Osteocyte (in vitro differentiated cells): ENCODE results near the gene TNKS2. TPM values are rescaled to one million over a fixed set of nuclear protein-coding genes. Genes with fewer than 3 reads are reported as not detected.

ENCODE experiments used
- DNase-seq: peaks from one replicate; pipeline ENCODE4 v3.0.0; 2021; ENCODE audit warnings: mixed read lengths; ENCODE audit not compliant: unreplicated experiment; ENCODE audit errors: extremely low spot score
- H3K27ac Mint-ChIP-seq: one replicate; pipeline ENCODE4 v1.8.0; 2021; ENCODE audit warnings: mild to moderate bottlenecking, mixed read lengths; ENCODE audit not compliant: unreplicated experiment
- H3K27me3 Mint-ChIP-seq: one replicate; pipeline ENCODE4 v1.8.0; 2021; ENCODE audit warnings: mixed read lengths; ENCODE audit not compliant: unreplicated experiment
- H3K36me3 Mint-ChIP-seq: one replicate; pipeline ENCODE4 v1.8.0; 2021; ENCODE audit warnings: mixed read lengths; ENCODE audit not compliant: unreplicated experiment
- H3K4me1 Mint-ChIP-seq: one replicate; pipeline ENCODE4 v1.8.0; 2021; ENCODE audit warnings: mixed read lengths; ENCODE audit not compliant: unreplicated experiment
- H3K4me3 Mint-ChIP-seq: one replicate; pipeline ENCODE4 v1.8.0; 2021; ENCODE audit warnings: mild to moderate bottlenecking, moderate library complexity, mixed read lengths; ENCODE audit not compliant: unreplicated experiment
- H3K9me3 Mint-ChIP-seq: one replicate; pipeline ENCODE4 v1.8.0; 2021; ENCODE audit warnings: mixed read lengths; ENCODE audit not compliant: unreplicated experiment
- total RNA-seq: library from RNA; stranded (reverse); gene quantifications from 2 replicates; pipeline ENCODE4 v1.2.1, GENCODE V29; 2021
- TF ChIP-seq, protein P1 (sequence below): fragments of 200-600 bp; sonication (generic); IDR thresholded peaks from 2 replicates; pipeline ENCODE4 v1.5.0; 2021; ENCODE audit warnings: antibody characterized with exemption, mild to moderate bottlenecking, moderate library complexity

TNKS2 gene
- total RNA-seq, 1 donor from 2014 or later, result 64.9 TPM

GRCh38 chr10:91901784-91902677 lies 103.8 kb downstream of the TNKS2 start:
- no peak for DNase-seq
- no peaks in the 10 kb centered on the region for H3K27me3 Mint-ChIP-seq
- H3K27ac Mint-ChIP-seq, result peak overlapping the region; percentile 13
- H3K4me3 Mint-ChIP-seq, result no peak overlapping the region
- H3K4me1 Mint-ChIP-seq, result peaks cover 17% of the 10 kb centered on the region
- TF ChIP-seq, protein P1, sequence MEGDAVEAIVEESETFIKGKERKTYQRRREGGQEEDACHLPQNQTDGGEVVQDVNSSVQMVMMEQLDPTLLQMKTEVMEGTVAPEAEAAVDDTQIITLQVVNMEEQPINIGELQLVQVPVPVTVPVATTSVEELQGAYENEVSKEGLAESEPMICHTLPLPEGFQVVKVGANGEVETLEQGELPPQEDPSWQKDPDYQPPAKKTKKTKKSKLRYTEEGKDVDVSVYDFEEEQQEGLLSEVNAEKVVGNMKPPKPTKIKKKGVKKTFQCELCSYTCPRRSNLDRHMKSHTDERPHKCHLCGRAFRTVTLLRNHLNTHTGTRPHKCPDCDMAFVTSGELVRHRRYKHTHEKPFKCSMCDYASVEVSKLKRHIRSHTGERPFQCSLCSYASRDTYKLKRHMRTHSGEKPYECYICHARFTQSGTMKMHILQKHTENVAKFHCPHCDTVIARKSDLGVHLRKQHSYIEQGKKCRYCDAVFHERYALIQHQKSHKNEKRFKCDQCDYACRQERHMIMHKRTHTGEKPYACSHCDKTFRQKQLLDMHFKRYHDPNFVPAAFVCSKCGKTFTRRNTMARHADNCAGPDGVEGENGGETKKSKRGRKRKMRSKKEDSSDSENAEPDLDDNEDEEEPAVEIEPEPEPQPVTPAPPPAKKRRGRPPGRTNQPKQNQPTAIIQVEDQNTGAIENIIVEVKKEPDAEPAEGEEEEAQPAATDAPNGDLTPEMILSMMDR, result no peak
- H3K36me3 Mint-ChIP-seq, result peaks cover 4% of the 10 kb centered on the region
- no peaks in the 10 kb centered on the region for H3K9me3 Mint-ChIP-seq

GRCh38 chr10:91907033-91907594 lies 108.9 kb downstream of the TNKS2 start:
- H3K27ac Mint-ChIP-seq, result no peak overlapping the region
- peak; percentile 49 for DNase-seq
- H3K9me3 Mint-ChIP-seq, result no peaks in the 10 kb centered on the region
- peak overlapping the region; percentile 76 for H3K4me3 Mint-ChIP-seq
- TF ChIP-seq, protein P1, result no peak
- peaks cover 26% of the 10 kb centered on the region for H3K4me1 Mint-ChIP-seq
- peaks cover 4% of the 10 kb centered on the region for H3K36me3 Mint-ChIP-seq
- H3K27me3 Mint-ChIP-seq, result no peaks in the 10 kb centered on the region

GRCh38 chr10:91907914-91908336 lies 109.7 kb downstream of the TNKS2 start:
- Mint-ChIP-seq H3K36me3 (peaks cover 4% of the 10 kb centered on the region), H3K4me1 (peaks cover 19% of the 10 kb centered on the region), H3K27ac (peak overlapping the region; percentile 39), H3K27me3 (peaks cover under 1% of the 10 kb centered on the region), H3K4me3 (peak overlapping the region; percentile 76), H3K9me3 (no peaks in the 10 kb centered on the region)
- TF ChIP-seq, protein P1, result no peak
- DNase-seq, result no peak

- no peaks in the 10 kb centered on the region for H3K9me3 Mint-ChIP-seq
- H3K4me1 Mint-ChIP-seq, result peaks cover 19% of the 10 kb centered on the region
- H3K4me3 Mint-ChIP-seq, result peak overlapping the region; percentile 83
- peak overlapping the region; percentile 45 for H3K27ac Mint-ChIP-seq
- TF ChIP-seq, protein P1, result peak; percentile 58
- peaks cover 6% of the 10 kb centered on the region for H3K27me3 Mint-ChIP-seq
- DNase-seq, result peak; percentile 86
- peaks cover 4% of the 10 kb centered on the region for H3K36me3 Mint-ChIP-seq
Measured at GRCh38 chr10:91908337-91909116, 110.3 kb downstream of the TNKS2 start.
